Measurements from ENCODE around the gene CTDP1. TPM values are rescaled to one million over a fixed set of nuclear protein-coding genes. Genes with fewer than 3 reads are reported as not detected.
"Not testable (repeated sequence)": the region's sequence is repeated elsewhere in the genome, so short reads cannot be mapped to it uniquely, and the experiment has no call there.

The CTDP1 gene
- total RNA-seq, 1 experiment from 2014 or later: 14.7 TPM

- in situ Hi-C loops (cut with HindIII; ENCODE audit: low pct_unique_long_range_greater_than_20kb, low sequenced_read_pairs): no loop called here
- no peak for DNase-seq (ENCODE audit: low read depth)
Observed at GRCh38 chr18:79747156-79747845, 67.7 kb downstream of the CTDP1 start.

GRCh38 chr18:79748321-79749180, 68.9 kb downstream of the CTDP1 start:
- no peak for DNase-seq (ENCODE audit: low read depth)
- in situ Hi-C loops (cut with HindIII; ENCODE audit: low pct_unique_long_range_greater_than_20kb, low sequenced_read_pairs): no loop called here

GRCh38 chr18:79749251-79750191, 69.9 kb downstream of the CTDP1 start:
- in situ Hi-C loops (cut with HindIII; ENCODE audit: low pct_unique_long_range_greater_than_20kb, low sequenced_read_pairs): no loop called here
- no peak for DNase-seq (ENCODE audit: low read depth)

GRCh38 chr18:79750980-79751571, 71.5 kb downstream of the CTDP1 start:
- no peak for DNase-seq (ENCODE audit: low read depth)

GRCh38 chr18:79751918-79752578, 72.4 kb downstream of the CTDP1 start:
- DNase-seq (ENCODE audit: low read depth); in situ Hi-C loops (cut with HindIII; ENCODE audit: low pct_unique_long_range_greater_than_20kb, low sequenced_read_pairs): not testable (repeated sequence)

More at GRCh38 chr18:79750980-79751571, 71.5 kb downstream of the CTDP1 start:
- in situ Hi-C loops (cut with HindIII; ENCODE audit: low pct_unique_long_range_greater_than_20kb, low sequenced_read_pairs): no loop called here

- DNase-seq (ENCODE audit: low read depth); in situ Hi-C loops (cut with HindIII; ENCODE audit: low pct_unique_long_range_greater_than_20kb, low sequenced_read_pairs): not testable (repeated sequence)
Observed at GRCh38 chr18:79752946-79753345, 73.3 kb downstream of the CTDP1 start.

- no peak for DNase-seq (ENCODE audit: low read depth)
- in situ Hi-C loops (cut with HindIII; ENCODE audit: low pct_unique_long_range_greater_than_20kb, low sequenced_read_pairs): no loop called here
Observed at GRCh38 chr18:79753391-79753851, 73.8 kb downstream of the CTDP1 start.

GRCh38 chr18:79754022-79754761, 74.6 kb downstream of the CTDP1 start:
- DNase-seq (ENCODE audit: low read depth): no peak
- in situ Hi-C loops (cut with HindIII; ENCODE audit: low pct_unique_long_range_greater_than_20kb, low sequenced_read_pairs): no loop called here

GRCh38 chr18:79754831-79755351, 75.3 kb downstream of the CTDP1 start:
- no peak for DNase-seq (ENCODE audit: low read depth)
- in situ Hi-C loops (cut with HindIII; ENCODE audit: low pct_unique_long_range_greater_than_20kb, low sequenced_read_pairs): no loop called here

GRCh38 chr18:79755496-79756142, 76.0 kb downstream of the CTDP1 start:
- in situ Hi-C loops (cut with HindIII; ENCODE audit: low pct_unique_long_range_greater_than_20kb, low sequenced_read_pairs): no loop called here
- DNase-seq (ENCODE audit: low read depth): no peak

- no peak for DNase-seq (ENCODE audit: low read depth)
- in situ Hi-C loops (cut with HindIII; ENCODE audit: low pct_unique_long_range_greater_than_20kb, low sequenced_read_pairs): no loop called here
Observed at GRCh38 chr18:79756143-79756500, 76.5 kb downstream of the CTDP1 start.

- in situ Hi-C loops (cut with HindIII; ENCODE audit: low pct_unique_long_range_greater_than_20kb, low sequenced_read_pairs): no loop called here
- DNase-seq (ENCODE audit: low read depth): no peak
Observed at GRCh38 chr18:79756826-79757225, 77.2 kb downstream of the CTDP1 start.

GRCh38 chr18:79760348-79760747, 80.7 kb downstream of the CTDP1 start:
- DNase-seq (ENCODE audit: low read depth): no peak
- in situ Hi-C loops (cut with HindIII; ENCODE audit: low pct_unique_long_range_greater_than_20kb, low sequenced_read_pairs): no loop called here

GRCh38 chr18:79760881-79761280, 81.3 kb downstream of the CTDP1 start:
- in situ Hi-C loops (cut with HindIII; ENCODE audit: low pct_unique_long_range_greater_than_20kb, low sequenced_read_pairs): no loop called here
- no peak for DNase-seq (ENCODE audit: low read depth)

GRCh38 chr18:79763407-79763806, 83.8 kb downstream of the CTDP1 start:
- in situ Hi-C loops (cut with HindIII; ENCODE audit: low pct_unique_long_range_greater_than_20kb, low sequenced_read_pairs): no loop called here
- no peak for DNase-seq (ENCODE audit: low read depth)

GRCh38 chr18:79764131-79764530, 84.5 kb downstream of the CTDP1 start:
- DNase-seq (ENCODE audit: low read depth): no peak

More at GRCh38 chr18:79764131-79764530, 84.5 kb downstream of the CTDP1 start:
- in situ Hi-C loops (cut with HindIII; ENCODE audit: low pct_unique_long_range_greater_than_20kb, low sequenced_read_pairs): no loop called here

All from Caki2 (cell line).